ENCODE results near the gene TMEM239. TPM values are rescaled to one million over a fixed set of nuclear protein-coding genes. Genes with fewer than 3 reads are reported as not detected.

The TMEM239 gene
- total and polyA plus RNA-seq, 2 of the 8 experiments (the other 6 are each of a cell fraction or from before 2014, with no cell fraction given) = not detected

- no peak for TF ChIP-seq CHD7 (IDR thresholded peaks at IDR 0.05; ENCODE audit: insufficient replicate concordance, low read length)
- TF ChIP-seq TAF1 (IDR thresholded peaks at IDR 0.05; ENCODE audit: low read depth, low read length) = no peak
- TF ChIP-seq EGR1 (IDR thresholded peaks at IDR 0.05; ENCODE audit: borderline replicate concordance, low read depth, low read length) = no peak
- no peak for TF ChIP-seq E2F6 (IDR thresholded peaks at IDR 0.05)
- TF ChIP-seq CEBPB (IDR thresholded peaks at IDR 0.05; ENCODE audit: low read depth, low read length) = no peak
- TF ChIP-seq MAFK (IDR thresholded peaks at IDR 0.05; ENCODE audit: low read depth, low read length) = no peak
Observed at GRCh38 chr20:2837221-2837960, 21.2 kb downstream of the TMEM239 start (continued).

All from H1 (cell line).